HG03378 (cell line): ENCODE measurements around the gene TUBA8.

Experiments
- ATAC-seq: cut with Tn5 transposase; IDR thresholded peaks from one replicate; pipeline ENCODE4 v1.9.1; 2021; ENCODE audit warnings: mild to moderate bottlenecking, moderate library complexity; ENCODE audit not compliant: unreplicated experiment

TUBA8 gene

GRCh38 chr22:18077087-18077638 is 33.4 kb upstream of the TUBA8 start:
- ATAC-seq = peak; percentile 4

- peak; percentile 78 for ATAC-seq
Observed at GRCh38 chr22:18077639-18078328, 32.8 kb upstream of the TUBA8 start, which contains the start of gene PEX26. PEX26 (plus strand) TSS chr22:18077990; CDS start chr22:18078377, 387 bp downstream.

GRCh38 chr22:18078329-18079041 is 32.1 kb upstream of the TUBA8 start:
- no peak for ATAC-seq

- no peak for ATAC-seq
Observed at GRCh38 chr22:18079706-18080233, 30.8 kb upstream of the TUBA8 start.

- ATAC-seq = no peak
Observed at GRCh38 chr22:18081416-18081815, 29.2 kb upstream of the TUBA8 start.

GRCh38 chr22:18082467-18082866 is 28.1 kb upstream of the TUBA8 start:
- ATAC-seq = no peak

GRCh38 chr22:18083406-18083805 is 27.2 kb upstream of the TUBA8 start:
- no peak for ATAC-seq

- no peak for ATAC-seq
Observed at GRCh38 chr22:18085188-18085587, 25.4 kb upstream of the TUBA8 start.

GRCh38 chr22:18087350-18087855 is 23.2 kb upstream of the TUBA8 start:
- no peak for ATAC-seq

GRCh38 chr22:18088825-18089568 is 21.6 kb upstream of the TUBA8 start:
- ATAC-seq = no peak

GRCh38 chr22:18090286-18090685 is 20.3 kb upstream of the TUBA8 start:
- ATAC-seq = no peak

- ATAC-seq = no peak
Observed at GRCh38 chr22:18091478-18091877, 19.1 kb upstream of the TUBA8 start.

GRCh38 chr22:18091916-18092526 is 18.6 kb upstream of the TUBA8 start:
- ATAC-seq = no peak

GRCh38 chr22:18093661-18094060 is 16.9 kb upstream of the TUBA8 start:
- ATAC-seq = no peak

GRCh38 chr22:18095101-18095805 is 15.4 kb upstream of the TUBA8 start:
- no peak for ATAC-seq

GRCh38 chr22:18096823-18097222 is 13.8 kb upstream of the TUBA8 start:
- ATAC-seq = no peak

GRCh38 chr22:18100781-18101180 is 9.8 kb upstream of the TUBA8 start:
- no peak for ATAC-seq

- ATAC-seq = no peak
Observed at GRCh38 chr22:18101536-18101935, 9.1 kb upstream of the TUBA8 start.

- ATAC-seq = no peak
Observed at GRCh38 chr22:18103527-18104269, 6.9 kb upstream of the TUBA8 start.
